Esophagus squamous epithelium (tissue), 4 donors: ENCODE results near the gene WDR54.

Source experiments
- CTCF ChIP-seq, 6 experiments: fragments of 450-650 bp in 4 of 6; fragments of 200-600 bp in 2 of 6; sonication (generic) in 2 of 6; IDR thresholded peaks; one replicate each; pipeline ENCODE4 v1.5.1; 2016 to 2019; ENCODE audit warnings: antibody characterized with exemption in 6 of 6, mild to moderate bottlenecking in 4 of 6, moderate library complexity in 4 of 6
- POLR2A ChIP-seq, 4 donors: fragments of 450-650 bp; IDR thresholded peaks; one replicate each; pipeline ENCODE4 v1.6.1; 2017; ENCODE audit warnings: antibody characterized with exemption in 4 of 4, mild to moderate bottlenecking in 4 of 4, moderate library complexity in 3 of 4

DNA sequence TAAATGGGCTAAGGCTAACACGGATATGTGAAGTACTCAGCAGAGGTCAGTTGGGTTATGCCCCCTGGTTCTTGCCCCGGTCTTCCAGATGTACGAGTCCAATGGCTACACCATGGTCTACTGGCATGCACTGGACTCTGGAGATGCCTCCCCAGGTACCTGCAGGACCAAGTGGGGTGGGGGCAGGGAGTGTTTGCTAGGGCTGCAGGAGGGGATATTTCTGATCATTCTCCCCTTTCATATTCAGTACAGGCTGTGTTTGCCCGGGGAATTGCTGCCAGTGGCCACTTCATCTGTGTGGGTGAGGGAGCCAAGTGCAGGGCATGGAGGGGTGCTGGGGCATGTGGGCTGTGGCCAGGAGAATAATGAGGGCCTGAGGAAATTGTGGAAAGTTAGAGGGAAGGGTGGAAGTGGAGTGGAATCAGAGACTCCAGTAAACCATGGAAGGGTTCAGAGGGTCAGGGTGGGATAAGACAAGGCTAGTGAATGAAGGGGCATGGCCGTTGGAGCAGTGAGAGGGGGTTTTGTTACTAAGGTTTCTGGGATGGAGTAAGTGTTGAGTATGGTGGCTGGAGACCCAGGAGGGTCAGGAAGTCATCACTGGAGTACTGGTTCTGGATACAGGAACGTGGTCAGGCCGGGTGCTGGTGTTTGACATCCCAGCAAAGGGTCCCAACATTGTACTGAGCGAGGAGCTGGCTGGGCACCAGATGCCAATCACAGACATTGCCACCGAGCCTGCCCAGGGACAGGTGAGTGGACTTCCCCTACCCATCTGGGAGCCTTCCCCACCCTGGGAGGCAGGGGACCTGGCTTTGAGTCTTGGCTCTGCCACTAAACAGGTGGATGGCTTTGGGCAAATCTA lies 1.9 kb downstream of the WDR54 start:
- TF ChIP-seq POLR2A (IDR thresholded peaks at IDR 0.05) (no peak), CTCF (IDR thresholded peaks at IDR 0.05) (no peak)
